NCI-H2196 treated with DMSO at 0.1 percent for 48 hours (cell line): ENCODE measurements around the gene COQ2.
"Not testable (repeated sequence)": the region's sequence is repeated elsewhere in the genome, so short reads cannot be mapped to it uniquely, and the experiment has no call there.

Experiments
- DNase-seq: peaks from one replicate; lab custom pipeline; 2025; ENCODE audit not compliant: unreplicated experiment; lab: John Stamatoyannopoulos, UW

Gene COQ2

DNA sequence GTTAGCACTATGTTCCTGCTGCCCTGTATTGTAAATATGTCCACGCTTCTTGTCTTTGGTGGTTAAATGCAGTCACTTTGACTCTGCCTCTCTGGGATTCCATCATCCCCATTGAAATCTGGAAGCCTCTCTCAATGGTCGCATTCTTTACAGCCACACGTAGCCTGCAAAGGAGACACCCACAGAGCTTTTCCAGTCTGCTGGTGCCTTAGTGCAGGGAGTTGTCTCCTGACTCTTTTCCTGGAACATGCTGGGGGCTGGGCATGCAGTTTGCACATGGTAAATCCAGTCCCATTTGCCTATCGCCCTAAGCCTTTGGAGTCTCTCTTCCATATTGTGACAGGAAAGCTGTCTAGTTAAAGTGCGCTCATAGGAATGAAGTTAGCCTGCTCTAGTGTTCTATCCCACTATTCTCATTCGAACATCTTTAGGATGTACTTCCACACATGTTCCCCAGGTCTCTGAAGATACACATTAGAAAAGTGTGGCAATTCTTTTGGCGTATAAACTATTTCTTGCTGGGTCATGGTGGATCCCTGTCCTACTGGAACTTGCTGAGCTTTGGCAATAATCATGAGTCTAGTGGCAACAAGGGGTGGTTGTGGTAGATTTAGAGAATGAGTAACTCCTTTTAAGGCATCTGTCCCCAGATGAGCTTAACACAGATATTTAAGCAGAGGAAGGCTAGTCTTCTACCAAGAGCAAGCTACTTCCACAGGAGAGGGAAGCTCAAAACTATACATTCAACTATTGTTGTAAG is 33.7 kb downstream of the COQ2 start:
- DNase-seq = no peak

DNA sequence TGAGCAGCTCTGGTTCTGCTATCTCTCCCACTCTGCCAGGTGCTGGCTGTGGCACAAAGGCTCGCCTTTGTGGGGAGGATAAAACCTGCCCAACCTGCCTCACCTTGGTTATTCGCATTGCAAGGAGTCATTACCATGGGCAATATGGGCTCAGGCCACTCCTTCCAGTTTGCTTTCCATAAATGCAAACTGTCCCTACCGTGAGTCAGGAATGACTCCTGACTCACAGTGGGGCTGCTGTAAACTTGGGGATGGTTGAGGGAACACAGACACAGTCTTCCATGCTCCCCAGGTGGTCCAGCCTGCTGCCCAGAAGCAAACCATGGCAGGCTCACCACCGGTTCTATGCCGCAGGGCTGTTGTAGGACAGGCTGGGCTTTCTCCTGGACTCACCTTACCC is 36.1 kb downstream of the COQ2 start:
- no peak for DNase-seq

DNA sequence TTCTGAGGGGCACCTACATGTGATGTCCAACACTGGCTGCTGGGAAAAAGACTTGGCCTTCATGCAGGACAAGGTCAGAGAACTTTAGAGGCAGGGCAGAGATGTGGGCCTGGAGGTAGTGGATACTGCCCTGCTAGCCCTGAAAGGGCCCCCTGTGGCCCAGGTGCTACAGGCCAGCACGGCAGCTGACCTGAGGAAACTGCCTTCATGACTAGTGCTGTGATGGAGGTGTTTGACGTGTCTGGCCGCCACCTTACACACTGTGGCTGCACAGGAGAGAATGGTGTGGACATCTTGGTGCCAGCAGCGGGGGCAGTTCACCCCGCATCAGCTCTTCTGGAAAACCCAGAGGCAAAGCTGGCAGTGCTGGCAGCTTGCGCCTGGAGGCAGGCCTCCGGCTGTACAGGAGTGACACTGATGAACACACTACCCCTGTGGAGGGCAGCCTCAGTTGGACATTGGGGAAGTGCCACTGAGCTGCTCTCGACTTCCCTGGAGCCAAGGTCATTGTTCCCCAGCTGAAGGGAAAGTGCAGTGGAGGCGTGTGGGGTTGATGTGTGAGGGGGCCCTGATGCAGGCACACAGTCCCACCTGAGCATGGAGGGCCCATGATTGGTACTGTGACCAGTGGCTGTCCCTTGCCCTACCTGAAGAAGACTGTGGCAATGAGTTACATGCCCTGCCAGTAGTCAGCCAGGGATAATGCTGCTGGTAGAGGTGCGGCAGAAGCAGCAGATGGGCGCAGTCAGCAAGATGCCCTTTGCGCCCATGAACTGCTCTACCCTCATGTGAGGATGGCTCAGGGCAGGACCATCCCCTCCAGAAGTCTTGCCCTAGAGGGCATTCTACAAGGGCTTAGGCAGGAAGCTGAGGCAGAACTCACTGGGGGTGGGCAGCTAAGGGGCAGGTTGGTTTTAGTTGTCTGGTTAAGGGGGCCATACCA is 36.9 kb downstream of the COQ2 start:
- no peak for DNase-seq

DNA sequence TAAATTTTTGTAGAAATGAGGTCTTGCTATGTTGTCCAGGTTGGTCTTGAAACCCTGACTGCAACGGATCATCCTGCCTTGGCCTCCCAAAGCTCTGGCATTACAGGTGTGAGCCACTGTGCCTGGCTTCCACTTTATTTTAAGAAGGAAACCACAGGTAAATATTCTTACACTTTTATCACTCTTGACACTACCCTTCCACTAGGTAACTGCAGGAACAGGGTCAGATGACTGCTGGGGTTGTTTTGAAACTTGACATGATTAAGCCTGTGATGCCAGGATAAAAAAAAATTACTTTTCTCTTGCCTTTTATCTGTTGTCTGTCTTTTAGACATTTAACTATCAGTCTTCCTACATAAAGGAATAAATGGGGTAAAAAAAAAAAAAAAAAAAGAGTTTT is 43.5 kb downstream of the COQ2 start:
- DNase-seq = no peak

DNA sequence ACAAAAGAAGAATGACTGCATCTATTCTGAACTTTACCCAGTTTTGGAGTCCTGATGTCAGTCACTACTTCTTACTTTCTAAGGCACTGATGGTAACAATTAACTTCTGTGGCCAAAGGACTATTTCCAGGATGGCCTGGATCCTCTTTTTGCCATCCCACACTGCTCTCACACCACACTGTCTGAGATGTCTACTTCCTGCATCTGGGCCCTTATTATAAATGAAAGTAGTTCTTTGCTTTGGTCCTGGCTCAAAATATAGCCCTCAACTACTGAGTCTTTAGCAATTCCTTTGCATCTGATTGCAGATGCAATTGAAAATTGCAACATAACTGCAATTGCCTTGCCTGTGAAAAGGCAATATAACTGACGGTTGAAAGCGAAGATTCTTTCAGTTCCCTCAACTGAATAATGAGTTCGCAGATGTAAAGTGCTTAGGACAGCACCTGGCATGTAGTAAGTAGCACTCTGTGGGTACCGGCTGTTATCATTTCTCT is 44.2 kb downstream of the COQ2 start:
- no peak for DNase-seq

DNA sequence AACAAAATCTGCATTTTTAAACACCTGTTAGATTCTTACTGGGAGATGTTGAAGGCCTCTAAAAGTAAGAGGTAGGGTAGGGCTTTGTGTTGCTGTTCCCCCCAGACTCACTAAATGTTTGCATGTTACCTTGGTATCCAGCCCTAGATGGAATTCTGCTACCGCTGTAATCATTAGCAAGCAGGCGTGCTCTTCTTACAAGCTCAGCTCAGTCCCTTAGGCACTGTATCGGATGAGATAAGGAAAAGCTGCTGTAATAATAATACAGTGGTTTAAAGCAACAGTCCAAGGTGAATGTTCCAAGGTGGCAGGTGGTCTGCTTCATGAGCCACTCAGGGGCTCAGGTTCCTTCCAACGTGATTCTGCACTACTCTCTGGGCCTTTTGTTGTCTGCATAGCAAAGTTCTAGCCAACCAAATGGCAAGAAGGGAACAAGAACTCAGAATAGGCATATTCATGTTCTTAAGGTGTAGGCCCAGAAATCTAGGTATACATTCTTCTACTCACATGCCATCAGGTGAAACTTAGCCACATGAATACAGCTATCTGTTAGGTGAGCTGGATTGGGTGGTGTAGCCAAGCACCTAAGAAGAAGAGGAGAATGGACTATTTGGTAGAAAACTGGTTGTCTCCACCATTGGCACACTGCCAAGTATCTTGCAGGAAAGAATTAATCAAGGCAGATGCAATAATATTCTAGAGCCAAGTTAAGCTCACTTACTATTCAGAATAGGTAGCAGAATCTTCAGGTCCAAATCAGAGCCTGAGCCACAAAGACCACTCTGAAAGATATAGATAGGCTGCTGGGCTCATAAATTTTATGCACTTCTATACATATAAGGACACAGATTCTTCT is 46.0 kb downstream of the COQ2 start:
- no peak for DNase-seq

DNA sequence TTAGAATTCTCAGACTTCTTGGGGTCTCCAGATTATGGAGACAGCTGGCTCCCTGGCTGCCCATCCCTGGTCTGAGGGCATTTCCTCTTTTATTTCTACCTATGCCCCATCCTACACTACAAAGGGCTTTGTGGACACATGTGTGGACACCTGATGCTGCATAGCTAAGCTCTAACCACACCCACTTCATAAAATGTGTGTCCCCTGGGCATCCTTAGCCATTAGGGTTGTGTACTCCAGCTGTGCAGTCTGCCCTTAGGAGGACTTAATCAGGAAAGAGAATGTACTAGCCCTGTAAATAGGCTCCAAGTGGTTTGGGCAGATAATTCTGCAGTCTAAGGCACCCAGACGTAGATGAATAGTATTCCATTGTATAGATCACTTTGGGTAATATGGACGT is 47.0 kb downstream of the COQ2 start:
- DNase-seq = no peak

DNA sequence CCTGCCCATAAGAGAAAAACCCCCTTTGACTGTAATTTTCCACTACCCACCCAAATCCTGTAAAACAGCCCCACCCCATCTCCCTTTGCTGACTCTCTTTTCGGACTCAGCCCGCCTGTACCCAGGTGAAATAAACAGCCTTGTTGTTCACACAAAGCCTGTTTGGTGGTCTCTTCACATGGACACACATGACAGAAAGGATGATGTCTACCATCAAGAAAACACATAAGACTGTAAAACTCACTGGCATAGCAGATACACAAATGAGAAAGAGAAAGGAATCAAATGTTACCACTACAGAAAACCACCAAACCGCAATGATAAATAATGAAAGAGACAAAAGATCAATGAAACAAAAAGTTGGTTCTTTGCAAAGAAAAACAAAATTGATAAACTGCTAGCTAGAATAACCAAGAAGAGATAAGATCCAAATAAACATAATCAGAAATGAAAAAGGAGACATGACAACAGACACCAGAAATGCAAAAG is 48.9 kb downstream of the COQ2 start:
- not testable (repeated sequence) for DNase-seq

DNA sequence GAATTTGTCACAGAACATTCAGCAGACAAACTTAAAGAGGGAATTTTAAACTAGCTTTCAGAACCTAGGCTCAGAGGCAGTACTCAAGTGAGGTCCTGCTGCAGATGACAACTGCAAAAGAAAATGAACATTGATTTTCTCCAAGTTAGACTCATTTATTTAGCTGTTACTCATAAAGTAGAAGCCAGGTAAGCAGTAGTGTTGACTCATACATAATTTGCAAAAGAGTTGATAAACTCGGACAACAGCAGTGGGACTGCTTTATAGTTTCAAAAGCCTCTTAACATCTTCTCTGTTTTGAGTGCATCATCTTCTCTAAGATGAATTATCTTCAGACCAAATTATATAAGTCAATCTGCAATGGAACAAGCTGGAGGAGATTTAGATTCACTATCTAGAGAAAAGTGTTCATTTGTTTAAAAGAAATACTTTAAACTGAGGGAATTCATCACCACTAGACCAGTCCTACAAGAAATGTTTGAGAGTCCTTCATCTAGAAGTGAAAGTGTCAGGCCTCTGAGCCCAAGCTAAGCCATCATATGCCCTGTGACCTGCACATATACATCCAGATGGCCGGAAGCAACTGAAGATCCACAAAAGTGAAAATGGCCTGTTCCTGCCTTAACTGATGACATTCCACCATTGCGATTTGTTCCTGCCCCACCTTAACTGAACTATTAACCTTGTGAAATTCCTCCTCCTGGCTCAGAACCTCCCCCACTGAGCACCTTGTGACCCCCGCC is 49.5 kb downstream of the COQ2 start:
- DNase-seq = no peak

DNA sequence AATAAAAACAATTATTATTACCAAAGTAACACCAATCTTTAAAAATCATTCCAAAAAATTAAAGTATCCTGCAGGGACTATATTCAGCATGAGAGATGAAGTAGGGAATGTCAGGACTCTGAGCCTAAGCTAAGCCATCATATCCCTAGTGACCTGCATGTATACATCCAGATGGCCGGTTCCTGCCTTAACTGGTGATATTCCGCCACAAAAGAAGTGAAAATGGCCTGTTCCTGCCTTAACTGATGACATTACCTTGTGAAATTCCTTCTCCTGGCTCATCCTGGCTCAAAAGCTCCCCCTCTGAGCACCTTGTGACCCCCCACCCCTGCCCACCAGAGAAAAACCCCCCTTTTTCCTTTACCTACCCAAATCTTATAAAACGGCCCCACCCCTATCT is 50.2 kb downstream of the COQ2 start:
- not testable (repeated sequence) for DNase-seq

DNA sequence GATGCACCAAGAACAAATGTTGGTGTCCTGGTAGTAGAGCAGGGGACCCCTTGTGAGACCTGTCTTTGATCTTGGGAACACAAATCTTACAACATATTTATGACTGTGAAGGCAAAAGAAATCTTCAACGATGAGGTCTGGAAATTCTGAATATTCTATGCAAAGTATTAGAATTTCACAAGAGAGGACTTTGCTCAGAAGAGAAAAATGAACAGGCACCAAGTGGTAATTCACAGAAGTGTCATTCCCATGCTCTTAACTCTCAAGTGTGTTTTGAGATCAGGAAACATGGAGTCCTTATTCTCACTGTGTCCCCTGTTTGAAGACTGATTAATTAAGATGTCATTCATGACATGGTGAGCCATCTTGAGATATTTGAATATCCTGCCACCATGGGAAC is 52.5 kb downstream of the COQ2 start:
- DNase-seq = no peak

DNA sequence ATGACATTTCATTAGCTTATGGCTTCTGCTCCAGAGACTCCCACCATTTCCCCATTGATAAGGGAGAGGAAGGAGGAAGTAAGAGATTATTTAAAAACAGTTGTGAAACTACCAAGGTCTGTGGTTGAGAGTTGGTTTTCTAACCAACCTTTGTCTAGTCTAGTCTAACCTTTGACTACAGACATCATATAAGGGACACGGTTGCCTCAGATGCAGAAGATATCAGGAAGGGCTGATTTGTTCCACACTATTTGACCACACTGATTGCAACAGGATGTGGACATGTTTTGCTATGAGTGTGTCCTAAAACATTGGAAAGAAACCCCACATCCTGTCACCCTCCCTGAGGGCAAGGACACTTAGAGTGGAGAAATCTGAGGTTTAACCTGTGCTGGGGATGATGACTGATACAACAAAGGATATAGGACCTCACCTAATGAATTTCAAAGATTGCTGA is 53.0 kb downstream of the COQ2 start:
- DNase-seq = no peak

DNA sequence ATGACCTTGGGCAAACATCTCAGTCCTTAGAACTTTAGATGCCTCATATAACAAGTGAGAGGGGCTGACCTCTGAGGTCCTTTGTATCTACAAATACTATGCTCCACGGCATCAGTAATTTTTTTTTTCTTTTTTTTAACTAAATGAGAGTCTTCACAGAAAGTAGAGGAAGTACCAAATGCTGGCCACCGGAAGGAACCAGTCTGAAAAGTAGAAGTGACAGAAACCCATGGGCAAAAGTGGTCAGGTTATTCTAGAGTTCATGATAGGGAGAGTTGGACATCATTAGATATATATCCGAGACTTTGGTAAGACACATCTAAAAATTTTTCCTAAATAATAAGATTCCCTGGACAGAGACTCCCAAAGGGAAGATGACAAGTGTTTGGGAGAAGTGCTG is 53.7 kb downstream of the COQ2 start:
- no peak for DNase-seq

DNA sequence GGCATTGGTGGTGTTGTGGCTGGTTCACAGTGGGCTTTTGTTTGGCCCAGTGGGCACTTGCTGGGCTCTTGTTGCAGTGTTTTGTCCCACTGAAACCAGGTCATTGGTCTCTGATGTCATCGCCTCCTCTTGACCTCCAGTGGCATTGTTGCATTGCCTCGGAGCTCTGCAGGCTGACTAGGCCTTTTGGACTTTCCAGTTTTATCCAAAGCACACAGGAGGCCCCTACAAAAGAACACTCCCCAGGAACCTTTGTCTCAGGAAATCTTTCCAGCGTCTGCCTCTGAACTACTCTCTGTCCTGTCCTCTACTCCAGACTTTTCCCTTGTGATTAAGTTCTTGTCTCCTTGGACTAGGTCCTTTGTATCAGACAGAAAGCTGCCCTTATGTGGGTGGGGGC is 54.8 kb downstream of the COQ2 start:
- no peak for DNase-seq

DNA sequence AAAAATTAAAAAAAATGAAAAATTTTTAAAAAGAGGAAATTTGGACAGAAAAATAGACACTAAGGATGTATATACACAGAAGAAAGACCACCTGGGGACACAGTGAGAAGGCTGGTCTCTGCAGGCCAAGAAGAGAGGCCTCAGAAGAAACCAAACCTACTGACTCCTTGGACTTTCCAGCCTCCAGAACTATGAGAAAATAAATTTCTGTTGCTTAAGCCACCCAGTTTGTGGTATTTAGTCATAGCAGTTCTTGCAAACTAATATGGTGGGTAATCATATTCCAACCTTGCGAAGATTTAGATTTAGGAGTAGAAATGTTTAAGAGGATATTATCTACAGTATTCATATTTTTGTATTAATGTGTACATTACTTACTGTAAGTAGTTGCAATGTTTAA is 56.4 kb downstream of the COQ2 start:
- no peak for DNase-seq

DNA sequence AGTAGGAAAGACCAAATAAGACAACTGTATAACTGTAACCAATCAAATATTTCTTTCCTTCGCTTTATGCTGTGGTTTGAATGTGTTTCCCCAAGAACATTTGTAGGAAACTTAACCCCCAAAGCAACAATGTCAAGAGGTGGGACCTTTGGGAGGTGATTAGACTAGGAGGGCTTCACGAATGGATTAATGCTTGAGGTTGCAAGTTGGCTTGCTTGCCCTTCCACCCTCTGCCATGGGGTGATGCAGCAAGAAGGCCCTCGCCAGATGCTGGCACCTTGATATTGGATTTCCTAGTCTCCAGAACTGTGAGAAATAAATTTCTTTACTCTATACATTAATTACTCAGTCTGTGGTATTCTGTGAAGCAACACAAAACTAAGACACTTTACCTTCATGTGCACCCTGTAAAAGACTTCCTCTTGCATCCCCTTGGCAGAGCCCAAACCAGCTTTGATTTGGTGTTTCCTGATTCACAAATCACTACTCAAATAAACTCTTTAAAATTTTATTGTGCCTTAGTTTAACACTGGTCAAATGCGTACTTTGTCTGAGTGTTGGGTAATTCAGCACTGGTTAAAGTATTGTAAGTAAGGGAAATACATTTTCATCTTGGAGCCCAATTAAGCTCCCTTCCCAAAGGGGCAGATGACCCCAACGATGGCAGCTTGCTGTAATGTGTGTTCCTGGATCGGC is 59.9 kb downstream of the COQ2 start:
- DNase-seq = no peak

DNA sequence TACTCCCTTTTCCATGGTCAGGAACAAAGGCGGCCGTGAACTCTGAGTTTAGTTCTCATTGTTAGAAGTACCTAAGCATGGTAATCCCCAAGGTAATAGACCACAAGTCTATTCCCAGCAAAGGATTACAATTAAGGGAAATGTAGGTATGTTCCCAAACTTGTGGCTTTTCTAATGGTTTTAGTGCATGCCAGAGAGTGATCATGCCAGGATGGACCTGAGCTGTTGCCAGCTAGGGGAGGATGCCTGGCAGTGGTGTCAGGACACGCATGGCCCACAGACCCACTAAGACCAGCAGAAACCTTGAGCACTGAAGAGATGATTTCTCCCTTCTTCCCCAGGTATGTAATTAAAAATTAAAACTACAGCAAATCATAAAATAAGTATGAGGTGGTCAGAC is 60.8 kb downstream of the COQ2 start:
- no peak for DNase-seq

DNA sequence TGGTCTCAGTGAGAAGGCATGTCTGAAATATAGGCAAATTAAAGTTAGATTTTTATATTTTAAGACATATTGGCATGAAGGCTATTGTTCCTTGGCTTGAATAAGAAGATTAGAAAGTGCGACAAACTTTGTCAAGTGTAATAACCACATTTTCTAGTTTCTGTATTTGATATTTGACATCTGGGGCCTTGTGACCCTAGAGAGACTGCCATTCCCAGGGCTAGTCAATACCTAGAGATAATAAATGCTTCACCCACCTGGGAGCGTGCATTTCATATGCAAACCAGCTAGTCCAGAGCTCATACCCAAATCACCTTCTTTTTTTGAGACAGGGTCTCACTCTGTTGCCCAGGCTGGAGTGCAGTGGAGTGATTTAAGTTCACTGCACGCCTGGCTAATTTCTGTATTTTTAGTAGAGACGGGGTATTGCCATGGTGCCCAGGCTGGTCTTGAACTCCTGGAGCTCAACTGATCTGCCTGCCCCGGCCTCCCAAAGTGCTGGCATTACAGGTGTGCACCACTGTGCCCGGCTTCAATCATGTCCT is 62.6 kb downstream of the COQ2 start:
- no peak for DNase-seq
